K562 (cell line): ENCODE results near the gene GORASP1. TPM values are rescaled to one million over a fixed set of nuclear protein-coding genes. Genes with fewer than 3 reads are reported as not detected.

Experiments used
- ATAC-seq: fragments of 200-7000 bp; cut with Tn5 transposase; 3 replicates; pipeline ENCODE4 v1.9.1; 2020; ENCODE audit warnings: moderate library complexity
- BruUV-seq: library from RNA; stranded (reverse); fragments of 400-500 nt; replicated peaks from 2 replicates; lab custom pipeline; 2021; lab: Mats Ljungman, UMichigan
- CTCF ChIA-PET: fragments of 300-600 bp; formaldehyde crosslinking; extraction: SDS; loops from one replicate; lab custom pipeline; 2021; ENCODE audit warnings: low intra/inter-chr PET ratio; lab: Yijun Ruan, JAX
- POLR2A ChIA-PET: fragments of 300-600, 350-650 bp; sonication (Branson Sonifier 250); formaldehyde crosslinking; extraction: SDS; loops from one replicate; lab custom pipeline; 2021; ENCODE audit warnings: antibody characterized with exemption, inconsistent platforms; lab: Yijun Ruan, JAX
- DNase-seq, 4 experiments: peaks; one replicate each; pipeline versions ENCODE4 v3.0.0 to v3.0.0-alpha.2; 2011 to 2018; ENCODE audit warnings: low spot score in 3 of 4, mixed read lengths in 3 of 4; ENCODE audit errors: extremely low read depth in 1 of 4
- FAIRE-seq: peaks from 2 replicates; lab custom pipeline; 2011; peaks lifted over from hg19 to GRCh38; lab: Jason Lieb, UNC
- H2AFZ ChIP-seq: 2 replicates; pipeline ENCODE4 v1.6.0; 2011; ENCODE audit warnings: low read depth, low read length, control low read depth, inconsistent platforms
- H3K27ac ChIP-seq: fragments of 200-600 bp; 3 replicates; pipeline ENCODE4 v1.8.0; 2011; ENCODE audit warnings: low read depth, mild to moderate bottlenecking, control low read depth, inconsistent platforms, low read length, moderate library complexity, mixed read lengths; ENCODE audit errors: extremely low read depth
- H3K27me3 ChIP-seq, 2 experiments: fragments of 300-600 bp in 1 of 2; 2 replicates in 1 of 2; 3 replicates in 1 of 2; pipeline versions ENCODE4 v1.6.0 to v1.8.0; 2011; ENCODE audit warnings: inconsistent platforms in 2 of 2, low read length in 2 of 2, mild to moderate bottlenecking in 1 of 2, mixed read lengths in 1 of 2, moderate library complexity in 1 of 2; ENCODE audit not compliant: control insufficient read depth in 2 of 2, insufficient read depth in 2 of 2
- H3K36me3 ChIP-seq: fragments of 300-600 bp; 3 replicates; pipeline ENCODE4 v1.8.0; 2011; ENCODE audit warnings: mild to moderate bottlenecking, low read length, inconsistent platforms; ENCODE audit not compliant: control insufficient read depth, insufficient read depth
- H3K4me1 ChIP-seq, 2 experiments: fragments of 200-600 bp in 1 of 2; replicated peaks in 1 of 2; 2 replicates in 1 of 2; 3 replicates in 1 of 2; pipeline versions ENCODE4 v1.5.1 to v1.8.0; 2011; ENCODE audit warnings: inconsistent platforms in 2 of 2, low read length in 2 of 2, mild to moderate bottlenecking in 1 of 2, mixed read lengths in 1 of 2, moderate library complexity in 1 of 2; ENCODE audit not compliant: control insufficient read depth in 2 of 2, insufficient read depth in 2 of 2
- H3K4me2 ChIP-seq: 2 replicates; pipeline ENCODE4 v1.6.1; 2011; ENCODE audit warnings: low read length, control low read depth, inconsistent platforms, mixed read lengths; ENCODE audit not compliant: insufficient read depth
- H3K4me3 ChIP-seq: fragments of 200-600 bp; sonication (generic), shearing (Covaris generic); 2 replicates; pipeline ENCODE4 v1.5.1; 2016; ENCODE audit warnings: control low read depth, inconsistent platforms
- H3K79me2 ChIP-seq: fragments of 200-600 bp; 3 replicates; pipeline ENCODE4 v1.8.0; 2011; ENCODE audit warnings: low read length, inconsistent platforms; ENCODE audit not compliant: control insufficient read depth, insufficient read depth
- H3K9ac ChIP-seq, 2 experiments: 2 replicates each; pipeline versions ENCODE4 v1.6.0 to v1.6.1; 2011; ENCODE audit warnings: low read depth in 2 of 2, low read length in 2 of 2, control low read depth in 1 of 2, inconsistent platforms in 1 of 2, mild to moderate bottlenecking in 1 of 2, mixed read lengths in 1 of 2; ENCODE audit not compliant: insufficient read depth in 1 of 2
- H3K9me1 ChIP-seq: one replicate; pipeline ENCODE4 v1.6.0; 2011; ENCODE audit warnings: inconsistent platforms, mild to moderate bottlenecking, low read length, moderate library complexity; ENCODE audit not compliant: control insufficient read depth, insufficient read depth
- H3K9me3 ChIP-seq: replicated peaks from 2 replicates; pipeline ENCODE4 v1.5.1; 2011; ENCODE audit warnings: low read depth, low read length, inconsistent platforms; ENCODE audit not compliant: control insufficient read depth, insufficient read depth
- H4K20me1 ChIP-seq: replicated peaks from 2 replicates; pipeline ENCODE4 v1.6.1; 2011; ENCODE audit warnings: low read length, inconsistent platforms, mixed read lengths; ENCODE audit not compliant: control insufficient read depth, insufficient read depth
- ARNT ChIP-seq, 2 experiments: fragments of 450-650 bp; IDR thresholded peaks; 2 replicates each; pipeline ENCODE4 v1.6.1; 2016; ENCODE audit warnings: mild to moderate bottlenecking in 1 of 2
- BRCA1 ChIP-seq, 2 experiments: fragments of 450-650 bp in 1 of 2; sonication (generic) in 1 of 2; formaldehyde crosslinking in 1 of 2; IDR thresholded peaks; 2 replicates each; pipeline versions ENCODE4 v1.5.0 to v1.6.1; 2017 to 2020; ENCODE audit warnings: mild to moderate bottlenecking in 1 of 2, missing genetic modification reagents in 1 of 2
- DACH1 ChIP-seq: fragments of 450-650 bp; IDR thresholded peaks from 2 replicates; pipeline ENCODE4 v1.6.1; 2018; ENCODE audit not compliant: partially characterized antibody
- FOSL1 ChIP-seq: fragments of 200-800 bp; sonication (Bioruptor generic); conservative IDR thresholded peaks from 2 replicates; pipeline ENCODE4 v1.6.1; 2016; ENCODE audit warnings: missing genetic modification characterization, missing compliant biosample characterization
- HINFP ChIP-seq: fragments of 450-650 bp; conservative IDR thresholded peaks from 2 replicates; pipeline ENCODE4 v1.6.1; 2016; ENCODE audit warnings: missing genetic modification characterization, low read depth, mild to moderate bottlenecking, control low read depth, missing compliant biosample characterization
- MCM5 ChIP-seq: fragments of 450-650 bp; IDR thresholded peaks from 2 replicates; pipeline ENCODE4 v1.6.1; 2016; ENCODE audit warnings: low read depth
- NFIC ChIP-seq: fragments of 450-650 bp; IDR thresholded peaks from 2 replicates; pipeline ENCODE4 v1.6.1; 2017; ENCODE audit warnings: mild to moderate bottlenecking, inconsistent platforms
- SMAD3 ChIP-seq: fragments of 450-650 bp; formaldehyde crosslinking; conservative IDR thresholded peaks from 2 replicates; pipeline ENCODE4 v1.4.0; 2020; ENCODE audit warnings: mild to moderate bottlenecking
- SNIP1 ChIP-seq: fragments of 450-650 bp; IDR thresholded peaks from 2 replicates; pipeline ENCODE4 v1.7.1; 2017; ENCODE audit warnings: low read depth, mild to moderate bottlenecking
- SP1 ChIP-seq: sonication (generic); formaldehyde crosslinking; IDR thresholded peaks from 2 replicates; pipeline ENCODE4 v1.8.1; 2022; ENCODE audit warnings: mild to moderate bottlenecking, missing genetic modification reagents
- TBP ChIP-seq: optimal IDR thresholded peaks from 2 replicates; pipeline ENCODE3; 2011; ENCODE audit warnings: low read depth, low read length, improper control_type of control experiment
- ZBTB1 ChIP-seq: sonication (generic); formaldehyde crosslinking; IDR thresholded peaks from 2 replicates; pipeline ENCODE4 v1.8.1; 2023; ENCODE audit warnings: missing genetic modification reagents, low read depth, mild to moderate bottlenecking, borderline replicate concordance
- ZBTB43 ChIP-seq: sonication (generic); formaldehyde crosslinking; IDR thresholded peaks from 2 replicates; pipeline ENCODE4 v1.8.0; 2023; ENCODE audit warnings: mild to moderate bottlenecking, missing genetic modification reagents
- ZBTB8A ChIP-seq: fragments of 450-650 bp; IDR thresholded peaks from 2 replicates; pipeline ENCODE4 v1.6.1; 2018; ENCODE audit warnings: mild to moderate bottlenecking, moderate library complexity; ENCODE audit not compliant: partially characterized antibody
- ZNF57 ChIP-seq: fragments of 450-650 bp; formaldehyde crosslinking; IDR thresholded peaks from 2 replicates; pipeline ENCODE4 v1.4.0; 2020; ENCODE audit warnings: mild to moderate bottlenecking, moderate library complexity
- WGBS: fragments of 100-300 bp; shearing (Covaris generic); methylation state at CpG from one replicate; pipeline ENCODE4 v1.1.6; 2016; ENCODE audit warnings: low coverage, mixed read lengths; ENCODE audit not compliant: insufficient coverage; ENCODE audit errors: missing lambda C conversion rate; 5-methylcytosine and 5-hydroxymethylcytosine counted together
- in situ Hi-C: fragments of 300-500 bp; cut with MboI; formaldehyde crosslinking; loops from 4 replicates; pipeline ENCODE4 v1.15.0; 2018; ENCODE audit warnings: inconsistent platforms, mixed read lengths
- intact Hi-C: fragments of 100-400 bp; cut with micrococcal nuclease; formaldehyde crosslinking; loops from 2 replicates; pipeline ENCODE4 v1.14.2; 2022
- polyA plus RNA-seq, 8 experiments: library from polyadenylated mRNA; depleted of rRNA in 4 of 8; stranded (reverse) in 5 of 8; unstranded in 3 of 8; fragments of >200 nt; fragmentation: Nextera tagmentation in 2 of 8; fragmentation: Illumina TruSeq in 1 of 8; extraction: Ambion mirVana in 2 of 8; extraction: Trizol in 1 of 8; gene quantifications; 2 replicates each; pipeline versions ENCODE4 v1.2.1 to v1.2.3, GENCODE V29; 2011 to 2014; ENCODE audit warnings: inconsistent platforms in 1 of 8, missing spikeins in 1 of 8
- total RNA-seq, 7 experiments: library from RNA; depleted of rRNA in 6 of 7; stranded (reverse); fragments of >200 nt in 6 of 7; fragmentation: Illumina TruSeq in 2 of 7; extraction: Trizol in 2 of 7; gene quantifications; 2 replicates each; pipeline versions ENCODE4 v1.2.1 to v1.2.3, GENCODE V29; 2011 to 2021; ENCODE audit warnings: low replicate concordance in 1 of 7
- TF ChIP-seq, protein P1 (sequence below): sonication (generic); formaldehyde crosslinking; IDR thresholded peaks from 2 replicates; pipeline ENCODE4 v1.8.0; 2022; ENCODE audit warnings: missing genetic modification reagents, mild to moderate bottlenecking, moderate library complexity, borderline replicate concordance
- TF ChIP-seq, protein P2 (sequence below): fragments of 450-650 bp; IDR thresholded peaks from 2 replicates; pipeline ENCODE4 v1.7.0; 2016; ENCODE audit warnings: borderline replicate concordance

The GORASP1 gene
- total and polyA plus RNA-seq, 9 of the 15 experiments (the other 6 are each of a cell fraction or from before 2014, with no cell fraction given) = 8.4 to 87.9 (median 67.6) TPM

- Histone ChIP-seq H2AFZ (no peak overlapping the region), H3K36me3 (peaks cover 41% of the 10 kb centered on the region), H3K4me2 (no peak overlapping the region), H3K9me1 (peaks cover 4% of the 10 kb centered on the region), H3K27ac (no peak overlapping the region), H3K9me3 (no peaks in the 10 kb centered on the region), H3K79me2 (peaks cover 52% of the 10 kb centered on the region), H3K27me3 (no peaks in the 10 kb centered on the region), H3K4me3 (no peak overlapping the region)
- no peak for ATAC-seq
- no TSS peak for BruUV-seq
- FAIRE-seq = no peak
- CTCF ChIA-PET = no interaction called here
- DNase-seq = no peak
- intact Hi-C loops = no loop called here
- POLR2A ChIA-PET = interaction anchor here (0.7 to 1.4 kb wide), 8 partner anchors 9 to 526 kb away, joined by 3 to 5 read pairs (median 3); partner anchors contain the start of gene RPSA
- TF ChIP-seq, protein P1, sequence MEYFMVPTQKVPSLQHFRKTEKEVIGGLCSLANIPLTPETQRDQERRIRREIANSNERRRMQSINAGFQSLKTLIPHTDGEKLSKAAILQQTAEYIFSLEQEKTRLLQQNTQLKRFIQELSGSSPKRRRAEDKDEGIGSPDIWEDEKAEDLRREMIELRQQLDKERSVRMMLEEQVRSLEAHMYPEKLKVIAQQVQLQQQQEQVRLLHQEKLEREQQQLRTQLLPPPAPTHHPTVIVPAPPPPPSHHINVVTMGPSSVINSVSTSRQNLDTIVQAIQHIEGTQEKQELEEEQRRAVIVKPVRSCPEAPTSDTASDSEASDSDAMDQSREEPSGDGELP (CRISPR knock-in tag) = peak; percentile 62
- TF ChIP-seq DACH1 = peak; percentile 60
- no peak for TF ChIP-seq FOSL1 (tag)
- TF ChIP-seq BRCA1 (IDR thresholded peaks at IDR 0.05) = no peak
- no peak for TF ChIP-seq BRCA1 (CRISPR knock-in tag; IDR thresholded peaks at IDR 0.05)
- TF ChIP-seq SNIP1 = no peak
- TF ChIP-seq ZBTB1 (CRISPR knock-in tag) = no peak
- TF ChIP-seq SP1 = 0 out of 2 replicates have a peak, but pooled peaks have one; percentile 3
- TF ChIP-seq, protein P2, sequence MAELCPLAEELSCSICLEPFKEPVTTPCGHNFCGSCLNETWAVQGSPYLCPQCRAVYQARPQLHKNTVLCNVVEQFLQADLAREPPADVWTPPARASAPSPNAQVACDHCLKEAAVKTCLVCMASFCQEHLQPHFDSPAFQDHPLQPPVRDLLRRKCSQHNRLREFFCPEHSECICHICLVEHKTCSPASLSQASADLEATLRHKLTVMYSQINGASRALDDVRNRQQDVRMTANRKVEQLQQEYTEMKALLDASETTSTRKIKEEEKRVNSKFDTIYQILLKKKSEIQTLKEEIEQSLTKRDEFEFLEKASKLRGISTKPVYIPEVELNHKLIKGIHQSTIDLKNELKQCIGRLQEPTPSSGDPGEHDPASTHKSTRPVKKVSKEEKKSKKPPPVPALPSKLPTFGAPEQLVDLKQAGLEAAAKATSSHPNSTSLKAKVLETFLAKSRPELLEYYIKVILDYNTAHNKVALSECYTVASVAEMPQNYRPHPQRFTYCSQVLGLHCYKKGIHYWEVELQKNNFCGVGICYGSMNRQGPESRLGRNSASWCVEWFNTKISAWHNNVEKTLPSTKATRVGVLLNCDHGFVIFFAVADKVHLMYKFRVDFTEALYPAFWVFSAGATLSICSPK = no peak
- TF ChIP-seq MCM5 = no peak
- TF ChIP-seq HINFP = no peak
- TF ChIP-seq ZBTB43 (CRISPR knock-in tag) = no peak
- no peak for TF ChIP-seq ARNT (IDR thresholded peaks at IDR 0.05)
- no peak for TF ChIP-seq ZBTB8A
- no peak for TF ChIP-seq ZNF57 (CRISPR knock-in tag)
- TF ChIP-seq SMAD3 (CRISPR knock-in tag) = no peak
- peak; percentile 83 for TF ChIP-seq NFIC
- no peak for TF ChIP-seq TBP
- TF ChIP-seq, all 486 proteins: peak for 4
- peak overlapping the region in 1 of 2 experiments; percentile 57; a peak in 2 of 4 replicates for H3K9ac ChIP-seq
- H3K4me1 ChIP-seq = peaks cover 21 to 45% of the 10 kb centered on the region in 2 experiments; a peak in 4 of 5 replicates
- H4K20me1 ChIP-seq = peaks cover 13% of the 10 kb centered on the region
- in situ Hi-C loops = no loop called here
- WGBS = 78% methylated on average over 7 of the region's 7 CpGs
These were observed 2.3 kb downstream of the GORASP1 start for GRCh38 chr3:39104961-39105686.
